Activated T-helper 17 cell treated with anti-CD3 and anti-CD28 coated beads, Interleukin-2, amount 50 U/mL, for 72 hours (primary cell): Measurements from ENCODE around the gene UBE4B. TPM values are rescaled to one million over a fixed set of nuclear protein-coding genes. Genes with fewer than 3 reads are reported as not detected.

Source experiments
- ATAC-seq: fragments of 150-1000 bp; cut with Tn5 transposase; replicated peaks from 2 replicates; pipeline ENCODE4 v1.10.0; 2021; ENCODE audit warnings: mild to moderate bottlenecking, moderate library complexity
- H3K27ac Mint-ChIP-seq: one replicate; pipeline ENCODE4 v1.8.0; 2022; ENCODE audit warnings: mixed read lengths
- H3K27me3 Mint-ChIP-seq: one replicate; pipeline ENCODE4 v1.8.0; 2022; ENCODE audit warnings: mixed read lengths
- H3K36me3 Mint-ChIP-seq: one replicate; pipeline ENCODE4 v1.8.0; 2022; ENCODE audit warnings: low read depth, mild to moderate bottlenecking, mixed read lengths
- H3K4me1 Mint-ChIP-seq: one replicate; pipeline ENCODE4 v1.8.0; 2022; ENCODE audit warnings: mixed read lengths
- H3K4me3 Mint-ChIP-seq: one replicate; pipeline ENCODE4 v1.8.0; 2022; ENCODE audit warnings: mild to moderate bottlenecking, mixed read lengths
- H3K9me3 Mint-ChIP-seq: one replicate; pipeline ENCODE4 v1.8.0; 2022; ENCODE audit warnings: mixed read lengths
- total RNA-seq, 2 donors: library from RNA; stranded (reverse); gene quantifications; one replicate each; pipeline ENCODE4 v1.2.3, GENCODE V29; 2022

The UBE4B gene
- total RNA-seq, 2 donors from 2014 or later = 44.2 to 47.4 TPM

- H3K36me3 Mint-ChIP-seq = peaks cover 50% of the 10 kb centered on the region
- H3K27me3 Mint-ChIP-seq = no peaks in the 10 kb centered on the region
- ATAC-seq = no peak
- no peaks in the 10 kb centered on the region for H3K9me3 Mint-ChIP-seq
- no peak overlapping the region for H3K4me3 Mint-ChIP-seq
- no peaks in the 10 kb centered on the region for H3K4me1 Mint-ChIP-seq
- H3K27ac Mint-ChIP-seq = no peak overlapping the region
Measured at GRCh38 chr1:10143961-10144485, 111.3 kb downstream of the UBE4B start.

DNA sequence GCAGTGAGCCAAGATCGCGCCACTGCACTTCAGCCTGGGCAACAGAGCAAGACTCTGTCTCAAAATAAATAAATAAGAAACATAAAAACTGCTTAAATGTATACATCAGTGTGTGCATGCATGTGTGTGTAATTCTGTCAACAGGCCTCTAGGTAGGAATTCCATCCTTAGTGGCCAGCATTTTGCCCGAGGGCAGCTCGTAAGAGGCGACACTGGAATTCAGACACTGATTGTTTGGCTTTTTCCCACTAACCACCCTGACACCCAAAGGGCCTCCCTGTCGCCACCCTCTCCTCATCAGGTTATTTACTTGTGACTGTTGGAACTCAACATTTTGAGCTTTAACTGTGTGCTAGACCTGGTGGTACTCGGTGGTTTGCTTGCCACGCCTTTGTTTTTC is 113.6 kb downstream of the UBE4B start:
- ATAC-seq = no peak
- Mint-ChIP-seq H3K27me3 (no peaks in the 10 kb centered on the region), H3K4me3 (no peak overlapping the region), H3K9me3 (no peaks in the 10 kb centered on the region), H3K27ac (no peak overlapping the region), H3K36me3 (peaks cover 52% of the 10 kb centered on the region), H3K4me1 (no peaks in the 10 kb centered on the region)

- no peaks in the 10 kb centered on the region for H3K4me1 Mint-ChIP-seq
- peaks cover 38% of the 10 kb centered on the region for H3K36me3 Mint-ChIP-seq
- H3K4me3 Mint-ChIP-seq = no peak overlapping the region
- H3K27me3 Mint-ChIP-seq = no peaks in the 10 kb centered on the region
- H3K9me3 Mint-ChIP-seq = no peaks in the 10 kb centered on the region
- no peak overlapping the region for H3K27ac Mint-ChIP-seq
- ATAC-seq = no peak
Measured at GRCh38 chr1:10149231-10149630, 116.5 kb downstream of the UBE4B start.

DNA sequence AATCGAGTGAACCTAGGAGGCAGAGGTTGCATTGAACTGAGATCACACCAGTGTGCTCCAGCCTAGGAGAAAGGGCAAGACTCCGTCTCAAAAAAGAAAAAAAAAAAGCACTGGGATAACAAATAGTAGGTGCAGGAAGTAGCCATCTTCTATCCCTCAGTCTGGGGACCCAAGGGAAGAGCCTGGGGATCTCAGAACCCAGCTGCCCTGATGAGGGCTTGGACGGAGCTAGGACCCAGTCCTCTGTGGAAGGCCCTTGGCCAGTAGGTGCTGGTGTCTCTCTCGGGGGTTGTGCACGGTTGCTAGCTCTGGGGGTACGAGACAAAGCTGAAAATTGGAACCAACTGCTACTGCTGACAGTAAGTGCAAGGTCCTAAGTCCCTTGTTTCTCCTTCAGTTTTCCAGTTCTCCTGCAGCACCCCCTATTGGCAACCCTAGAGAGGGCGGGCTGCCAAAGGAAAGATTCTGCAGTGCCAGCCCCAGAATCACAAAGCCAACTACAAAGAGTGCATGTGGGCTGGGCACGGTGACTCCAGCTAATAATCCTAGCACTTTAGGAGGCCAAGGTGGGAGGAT is 120.0 kb downstream of the UBE4B start:
- Mint-ChIP-seq H3K36me3 (peaks cover 24% of the 10 kb centered on the region), H3K4me3 (no peak overlapping the region), H3K27me3 (no peaks in the 10 kb centered on the region), H3K27ac (no peak overlapping the region), H3K9me3 (no peaks in the 10 kb centered on the region), H3K4me1 (no peaks in the 10 kb centered on the region)
- ATAC-seq = peak; percentile 50

DNA sequence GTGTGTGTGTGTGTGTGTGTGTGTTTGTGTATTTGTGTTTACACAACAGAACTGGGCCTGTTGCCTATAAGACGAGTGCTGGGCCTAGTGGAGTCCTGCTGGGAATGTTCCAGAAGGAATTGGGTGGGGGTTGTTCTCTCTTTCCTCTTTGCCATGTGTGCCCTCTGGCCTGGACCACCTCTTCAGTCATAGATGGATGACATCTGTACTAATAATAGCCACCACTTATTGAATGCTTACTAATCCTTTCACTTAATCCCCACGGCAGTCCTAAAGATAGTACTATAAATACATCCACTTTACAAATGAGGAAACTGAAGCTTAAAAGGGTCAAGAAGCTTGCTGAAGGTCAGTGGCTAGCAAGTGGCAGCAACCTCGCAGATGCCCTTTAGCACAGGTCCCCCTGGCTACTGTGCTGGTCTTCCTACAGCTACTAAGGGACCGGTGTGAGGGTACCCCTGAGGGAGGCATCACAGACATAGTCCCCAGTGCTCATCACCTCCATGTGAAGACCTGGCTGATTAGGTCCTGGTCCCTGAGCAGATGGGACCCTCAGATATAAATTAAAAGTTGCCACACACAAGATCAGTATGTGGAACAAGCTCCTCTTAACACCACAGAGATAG is 122.4 kb downstream of the UBE4B start:
- Mint-ChIP-seq H3K9me3 (no peaks in the 10 kb centered on the region), H3K27me3 (no peaks in the 10 kb centered on the region), H3K4me3 (no peak overlapping the region), H3K4me1 (no peaks in the 10 kb centered on the region), H3K27ac (peak overlapping the region; percentile 23), H3K36me3 (peaks cover 31% of the 10 kb centered on the region)
- no peak for ATAC-seq

GRCh38 chr1:10160173-10160572 is 127.4 kb downstream of the UBE4B start:
- Mint-ChIP-seq H3K4me3 (no peak overlapping the region), H3K4me1 (no peaks in the 10 kb centered on the region), H3K9me3 (no peaks in the 10 kb centered on the region), H3K27me3 (no peaks in the 10 kb centered on the region), H3K36me3 (peaks cover 59% of the 10 kb centered on the region), H3K27ac (no peak overlapping the region)
- ATAC-seq = no peak

DNA sequence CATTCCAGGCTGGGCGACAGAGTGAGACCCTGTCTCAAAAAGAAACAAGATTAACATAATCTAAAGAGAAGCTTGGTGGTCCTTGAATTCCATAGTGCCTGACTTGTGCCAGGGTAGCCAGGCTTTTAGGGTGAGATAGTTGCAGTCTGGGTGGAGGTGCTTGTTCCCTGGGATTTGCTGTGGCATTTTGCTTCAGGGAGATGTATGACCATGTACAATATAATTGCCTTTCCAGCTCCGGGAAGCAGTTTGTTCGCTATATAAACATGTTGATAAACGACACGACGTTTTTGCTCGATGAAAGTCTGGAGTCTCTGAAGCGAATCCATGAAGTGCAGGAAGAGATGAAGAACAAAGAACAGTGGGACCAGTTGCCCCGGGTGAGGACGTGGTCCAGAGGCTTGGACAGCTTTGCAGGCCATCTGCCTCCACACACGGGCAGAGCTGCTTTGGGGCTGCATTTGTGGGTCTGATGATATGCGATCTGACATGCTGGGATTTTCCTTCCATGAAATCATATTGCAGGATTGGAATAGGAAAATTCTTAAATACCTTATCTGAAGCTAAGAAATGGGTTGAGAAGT is 128.2 kb downstream of the UBE4B start:
- peaks cover 5% of the 10 kb centered on the region for H3K4me1 Mint-ChIP-seq
- no peak overlapping the region for H3K27ac Mint-ChIP-seq
- peaks cover 61% of the 10 kb centered on the region for H3K36me3 Mint-ChIP-seq
- no peak for ATAC-seq
- H3K4me3 Mint-ChIP-seq = no peak overlapping the region
- H3K27me3 Mint-ChIP-seq = no peaks in the 10 kb centered on the region
- H3K9me3 Mint-ChIP-seq = no peaks in the 10 kb centered on the region

DNA sequence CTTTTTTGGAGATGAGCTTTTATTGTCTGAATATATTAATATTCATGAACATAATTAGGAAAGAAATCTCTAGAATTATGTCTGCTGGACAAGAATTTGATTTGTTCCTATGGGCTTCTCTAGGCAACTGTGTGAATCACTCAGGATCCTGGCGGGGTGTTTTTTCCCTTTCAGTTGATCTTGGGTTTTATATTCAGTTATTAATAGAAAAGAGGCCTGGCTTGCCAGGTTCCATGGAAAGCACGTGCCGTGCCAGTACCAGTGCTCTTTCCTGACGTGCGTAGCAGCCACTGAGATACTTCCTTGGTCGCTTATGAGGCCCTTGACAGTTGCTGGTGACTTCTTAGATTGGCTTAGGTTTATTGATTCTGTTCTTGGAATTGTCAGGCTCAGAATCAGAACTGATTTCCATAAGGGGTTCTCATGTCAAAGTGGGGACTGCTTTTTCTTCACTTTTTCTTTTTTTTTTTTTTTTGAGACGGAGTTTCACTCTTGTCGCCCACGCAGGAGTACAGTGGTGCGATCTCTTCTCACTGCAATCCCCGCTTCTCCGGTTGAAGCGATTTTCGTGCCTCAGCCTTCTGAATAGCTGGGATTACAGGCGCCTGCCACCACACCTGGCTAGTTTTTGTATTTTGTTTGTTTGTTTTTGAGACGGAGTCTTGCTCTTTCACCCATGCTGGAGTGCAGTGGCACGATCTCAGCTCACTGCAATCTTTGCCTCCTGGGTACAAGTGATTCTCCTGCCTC is 129.0 kb downstream of the UBE4B start:
- no peaks in the 10 kb centered on the region for H3K27me3 Mint-ChIP-seq

GRCh38 chr1:10168912-10169514 is 136.3 kb downstream of the UBE4B start:
- peak; percentile 14 for ATAC-seq
- peak overlapping the region; percentile 59 for H3K4me3 Mint-ChIP-seq

More for the DNA sequence above, 129.0 kb downstream of the UBE4B start:
- Mint-ChIP-seq H3K4me3 (no peak overlapping the region), H3K27ac (no peak overlapping the region), H3K36me3 (peaks cover 68% of the 10 kb centered on the region), H3K4me1 (peaks cover 5% of the 10 kb centered on the region), H3K9me3 (no peaks in the 10 kb centered on the region)
- no peak for ATAC-seq

GRCh38 chr1:10170239-10170574 is 137.4 kb downstream of the UBE4B start:
- Mint-ChIP-seq H3K4me3 (peak overlapping the region; percentile 59), H3K4me1 (peaks cover 25% of the 10 kb centered on the region), H3K36me3 (peaks cover 74% of the 10 kb centered on the region), H3K9me3 (peaks cover 3% of the 10 kb centered on the region), H3K27me3 (no peaks in the 10 kb centered on the region), H3K27ac (peak overlapping the region; percentile 86)
- ATAC-seq = peak; percentile 94

More at GRCh38 chr1:10168912-10169514, 136.3 kb downstream of the UBE4B start:
- Mint-ChIP-seq H3K9me3 (no peaks in the 10 kb centered on the region), H3K36me3 (peaks cover 76% of the 10 kb centered on the region), H3K27ac (peak overlapping the region; percentile 86), H3K27me3 (no peaks in the 10 kb centered on the region), H3K4me1 (peaks cover 20% of the 10 kb centered on the region)

DNA sequence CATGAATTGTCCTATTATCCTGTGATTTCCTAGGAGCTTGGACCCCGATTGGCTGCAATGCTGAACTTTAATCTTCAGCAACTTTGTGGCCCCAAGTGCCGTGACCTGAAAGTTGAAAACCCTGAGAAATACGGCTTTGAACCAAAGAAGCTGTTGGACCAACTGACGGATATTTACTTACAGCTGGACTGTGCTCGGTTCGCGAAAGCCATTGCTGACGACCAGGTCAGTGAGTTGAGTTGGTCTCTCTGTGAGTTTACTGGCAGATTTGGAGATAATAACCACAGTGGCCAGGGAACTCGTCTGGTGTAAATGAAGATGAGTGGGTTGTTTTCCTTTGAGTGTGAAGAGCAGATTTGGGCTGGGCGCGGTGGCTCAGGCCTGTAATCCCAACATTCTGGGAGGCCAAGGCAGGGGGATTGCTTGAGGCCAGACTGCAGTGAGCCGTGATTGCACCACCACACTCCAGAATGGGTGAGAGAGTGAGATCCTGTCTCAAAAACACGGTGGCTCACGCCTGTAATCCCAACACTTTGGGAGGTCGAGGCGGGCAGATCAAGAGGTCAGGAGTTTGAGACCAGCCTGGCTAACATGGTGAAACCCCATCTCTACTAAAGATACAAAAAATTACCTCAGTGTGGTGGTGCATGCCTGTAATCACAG is 138.5 kb downstream of the UBE4B start:
- peak overlapping the region; percentile 86 for H3K27ac Mint-ChIP-seq
- H3K9me3 Mint-ChIP-seq = peaks cover 3% of the 10 kb centered on the region
- peaks cover 73% of the 10 kb centered on the region for H3K36me3 Mint-ChIP-seq
- peak overlapping the region; percentile 59 for H3K4me3 Mint-ChIP-seq
- ATAC-seq = no peak
- H3K27me3 Mint-ChIP-seq = no peaks in the 10 kb centered on the region
- H3K4me1 Mint-ChIP-seq = peaks cover 20% of the 10 kb centered on the region

DNA sequence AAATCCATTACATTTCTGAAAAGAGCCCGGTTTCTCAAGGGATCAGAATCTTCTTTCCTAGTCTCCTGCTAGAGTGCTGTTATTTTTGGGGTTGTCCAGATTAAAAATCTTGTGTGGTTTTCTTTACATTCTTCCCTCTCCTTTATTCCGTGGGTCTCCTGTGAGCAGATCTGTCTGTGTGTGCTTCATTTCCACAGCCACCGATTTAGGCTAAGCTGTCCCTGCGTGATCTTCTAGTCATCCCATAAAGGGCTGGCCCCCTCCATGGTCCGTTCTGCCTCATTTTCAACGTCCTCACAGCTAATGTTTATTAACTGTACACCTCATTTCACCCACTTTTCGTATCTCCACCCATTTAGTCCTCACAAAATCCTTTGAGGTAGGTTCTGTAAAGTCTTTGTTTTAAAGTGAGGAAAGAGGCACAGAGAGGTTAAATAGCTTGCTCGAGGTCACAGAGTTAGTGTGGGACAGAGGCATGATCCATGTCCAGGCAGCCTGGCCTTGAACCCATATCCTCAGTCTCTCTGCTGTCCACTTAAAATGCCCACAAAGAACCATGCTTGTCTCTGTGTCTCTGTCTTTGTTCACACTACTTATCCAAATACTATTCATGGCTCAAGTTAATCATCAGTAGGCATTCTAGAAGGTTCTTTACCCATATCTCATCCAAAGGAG is 139.4 kb downstream of the UBE4B start:
- Mint-ChIP-seq H3K9me3 (peaks cover 3% of the 10 kb centered on the region), H3K36me3 (peaks cover 74% of the 10 kb centered on the region), H3K27ac (peak overlapping the region; percentile 62), H3K27me3 (no peaks in the 10 kb centered on the region), H3K4me3 (no peak overlapping the region), H3K4me1 (peaks cover 20% of the 10 kb centered on the region)
- ATAC-seq = no peak

DNA sequence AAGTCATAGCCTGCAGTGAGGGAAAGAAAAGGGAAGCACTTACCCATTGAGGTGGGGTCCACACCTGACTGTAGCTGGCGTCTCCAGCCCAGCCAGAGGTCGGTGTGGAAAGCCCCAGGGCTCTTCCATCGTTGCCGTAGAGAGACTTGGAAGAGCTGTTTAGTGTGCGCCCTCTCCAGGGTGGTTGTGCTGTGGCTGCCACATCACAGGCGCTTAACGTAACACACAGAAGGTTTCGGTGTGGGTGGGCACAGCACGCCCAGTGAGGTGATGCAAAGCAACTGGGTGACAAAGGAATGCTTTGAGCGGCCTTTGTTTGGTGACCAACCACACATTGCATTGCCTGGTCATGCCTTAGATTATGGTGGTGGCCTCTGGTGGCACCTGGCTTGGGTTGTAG is 140.8 kb downstream of the UBE4B start:
- Mint-ChIP-seq H3K27ac (no peak overlapping the region), H3K4me3 (no peak overlapping the region), H3K27me3 (no peaks in the 10 kb centered on the region), H3K36me3 (peaks cover 65% of the 10 kb centered on the region), H3K4me1 (peaks cover 14% of the 10 kb centered on the region), H3K9me3 (peaks cover 3% of the 10 kb centered on the region)
- no peak for ATAC-seq
